ENCODE data around the gene BCAS1.

The BCAS1 gene

GRCh38 chr20:53981752-53982437 is 88.5 kb downstream of the BCAS1 start:
- H3K4me3 ChIP-seq (ENCODE audit: low read depth, low read length): no peak overlapping the region
- H2AFZ ChIP-seq: no peak overlapping the region
- no peak overlapping the region for H3K9ac ChIP-seq
- H3K4me2 ChIP-seq (ENCODE audit: low read length): no peak overlapping the region
- H3K36me3 ChIP-seq (ENCODE audit: control insufficient read depth, insufficient read depth, low read length): no peaks in the 10 kb centered on the region
- no peaks in the 10 kb centered on the region for H3K4me1 ChIP-seq
- H3K9me3 ChIP-seq (ENCODE audit: control insufficient read depth, low read length): no peaks in the 10 kb centered on the region
- H3K27me3 ChIP-seq (ENCODE audit: control insufficient read depth, insufficient read depth, low read length): no peaks in the 10 kb centered on the region
- TF ChIP-seq CTCF (IDR thresholded peaks at IDR 0.05): no peak
- no peak overlapping the region for H3K27ac ChIP-seq
- H3K79me2 ChIP-seq: no peaks in the 10 kb centered on the region

GRCh38 chr20:53981130-53981529 is 89.3 kb downstream of the BCAS1 start:
- no peaks in the 10 kb centered on the region for H3K9me3 ChIP-seq (ENCODE audit: control insufficient read depth, low read length)
- no peaks in the 10 kb centered on the region for H3K36me3 ChIP-seq (ENCODE audit: control insufficient read depth, insufficient read depth, low read length)
- no peak overlapping the region for H3K9ac ChIP-seq
- H3K4me1 ChIP-seq: no peaks in the 10 kb centered on the region
- H2AFZ ChIP-seq: no peak overlapping the region
- no peaks in the 10 kb centered on the region for H3K79me2 ChIP-seq
- no peaks in the 10 kb centered on the region for H3K27me3 ChIP-seq (ENCODE audit: control insufficient read depth, insufficient read depth, low read length)
- TF ChIP-seq CTCF (IDR thresholded peaks at IDR 0.05): no peak
- no peak overlapping the region for H3K4me3 ChIP-seq (ENCODE audit: low read depth, low read length)
- H3K4me2 ChIP-seq (ENCODE audit: low read length): no peak overlapping the region
- H3K27ac ChIP-seq: no peak overlapping the region

GRCh38 chr20:53980031-53980465 is 90.3 kb downstream of the BCAS1 start:
- H3K79me2 ChIP-seq: no peaks in the 10 kb centered on the region

GRCh38 chr20:53978497-53978896 is 91.9 kb downstream of the BCAS1 start:
- H3K79me2 ChIP-seq: no peaks in the 10 kb centered on the region
- no peak for TF ChIP-seq CTCF (IDR thresholded peaks at IDR 0.05)
- no peaks in the 10 kb centered on the region for H3K4me1 ChIP-seq
- no peaks in the 10 kb centered on the region for H3K36me3 ChIP-seq (ENCODE audit: control insufficient read depth, insufficient read depth, low read length)
- H3K9me3 ChIP-seq (ENCODE audit: control insufficient read depth, low read length): no peaks in the 10 kb centered on the region
- H3K4me2 ChIP-seq (ENCODE audit: low read length): no peak overlapping the region
- H3K4me3 ChIP-seq (ENCODE audit: low read depth, low read length): no peak overlapping the region
- no peaks in the 10 kb centered on the region for H3K27me3 ChIP-seq (ENCODE audit: control insufficient read depth, insufficient read depth, low read length)
- no peak overlapping the region for H3K27ac ChIP-seq
- H2AFZ ChIP-seq: no peak overlapping the region
- no peak overlapping the region for H3K9ac ChIP-seq

More at GRCh38 chr20:53980031-53980465, 90.3 kb downstream of the BCAS1 start:
- Histone ChIP-seq H3K9ac (no peak overlapping the region), H3K27ac (no peak overlapping the region), H3K4me2 (ENCODE audit: low read length) (no peak overlapping the region), H3K9me3 (ENCODE audit: control insufficient read depth, low read length) (no peaks in the 10 kb centered on the region), H3K27me3 (ENCODE audit: control insufficient read depth, insufficient read depth, low read length) (no peaks in the 10 kb centered on the region), H3K4me3 (ENCODE audit: low read depth, low read length) (no peak overlapping the region), H2AFZ (no peak overlapping the region), H3K4me1 (no peaks in the 10 kb centered on the region), H3K36me3 (ENCODE audit: control insufficient read depth, insufficient read depth, low read length) (no peaks in the 10 kb centered on the region)
- no peak for TF ChIP-seq CTCF (IDR thresholded peaks at IDR 0.05)

- Histone ChIP-seq H3K27me3 (ENCODE audit: control insufficient read depth, insufficient read depth, low read length) (no peaks in the 10 kb centered on the region), H3K79me2 (no peaks in the 10 kb centered on the region), H2AFZ (no peak overlapping the region), H3K9ac (no peak overlapping the region), H3K9me3 (ENCODE audit: control insufficient read depth, low read length) (no peaks in the 10 kb centered on the region), H3K4me2 (ENCODE audit: low read length) (no peak overlapping the region), H3K27ac (no peak overlapping the region), H3K4me3 (ENCODE audit: low read depth, low read length) (no peak overlapping the region), H3K4me1 (no peaks in the 10 kb centered on the region), H3K36me3 (ENCODE audit: control insufficient read depth, insufficient read depth, low read length) (no peaks in the 10 kb centered on the region)
- TF ChIP-seq CTCF (IDR thresholded peaks at IDR 0.05): no peak
Measured at GRCh38 chr20:53977391-53977790, 93.0 kb downstream of the BCAS1 start.

Data from parathyroid adenoma (tissue), 2 donors.